GM12892 (cell line): Measurements from ENCODE around the gene NRXN3.

Experiments used
- DNase-seq: peaks from one replicate; pipeline ENCODE4 v3.0.0; 2011; ENCODE audit not compliant: insufficient read length
- FAIRE-seq: peaks from 2 replicates; lab custom pipeline; 2011; peaks lifted over from hg19 to GRCh38; lab: Jason Lieb, UNC
- POLR2A ChIP-seq: IDR thresholded peaks from 2 replicates; pipeline ENCODE4 v1.6.1; 2011; ENCODE audit warnings: low read depth, low read length, control low read depth
- POLR2AphosphoS5 ChIP-seq: IDR thresholded peaks from 2 replicates; pipeline ENCODE4 v1.6.1; 2011; ENCODE audit warnings: low read depth, low read length, control low read depth
- TAF1 ChIP-seq: IDR thresholded peaks from 2 replicates; pipeline ENCODE4 v1.6.1; 2011; ENCODE audit warnings: low read depth, mild to moderate bottlenecking, control low read depth, low read length, borderline replicate concordance

The NRXN3 gene

DNA sequence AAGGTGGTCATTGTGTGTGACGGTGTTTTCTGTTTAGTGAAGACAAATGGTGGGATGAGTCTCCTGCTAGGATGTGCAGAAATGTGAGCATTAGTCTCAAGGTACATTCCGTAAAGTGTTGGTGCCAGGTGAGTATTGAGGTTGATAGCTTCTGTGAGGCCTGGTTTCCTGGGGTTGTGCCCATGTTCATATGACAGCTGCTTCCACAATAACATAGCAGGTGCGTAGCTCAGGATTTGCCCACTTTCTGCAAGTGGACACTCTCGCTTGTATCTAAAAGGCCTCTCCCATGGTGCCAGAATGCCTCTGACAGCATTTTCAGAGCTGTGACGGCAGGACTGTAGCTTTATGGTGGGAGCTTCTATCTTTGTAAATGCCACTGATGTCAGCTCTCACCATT, 1209.1 kb downstream of the NRXN3 start:
- FAIRE-seq (no peak), DNase-seq (no peak)

DNA sequence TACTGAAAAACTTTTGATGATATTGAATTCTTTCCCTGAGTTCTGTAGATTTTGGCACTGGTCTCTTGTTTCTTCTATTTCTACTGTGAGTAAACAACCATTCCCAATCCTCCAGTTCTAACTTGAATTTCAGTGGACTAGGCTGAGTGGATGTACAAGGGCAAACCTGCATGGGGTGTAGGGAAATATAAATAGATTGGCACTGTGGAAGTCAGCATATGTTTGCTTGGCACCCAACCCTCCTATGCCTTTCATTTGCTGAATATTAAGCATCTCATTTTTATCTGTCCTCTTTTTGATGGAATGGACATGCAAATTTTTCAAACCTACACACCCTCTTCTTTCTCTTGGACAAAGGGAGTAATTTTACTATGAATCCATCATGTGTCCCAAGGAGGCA, 1212.9 kb downstream of the NRXN3 start:
- DNase-seq = no peak
- TF ChIP-seq POLR2A (no peak), POLR2AphosphoS5 (no peak), TAF1 (no peak)
- no peak for FAIRE-seq

More for the DNA sequence above, 1209.1 kb downstream of the NRXN3 start:
- TF ChIP-seq TAF1 (no peak), POLR2AphosphoS5 (no peak), POLR2A (no peak)

GRCh38 chr14:79383475-79383874, 1213.3 kb downstream of the NRXN3 start:
- FAIRE-seq (no peak), DNase-seq (no peak)
- TF ChIP-seq POLR2A (no peak), TAF1 (no peak), POLR2AphosphoS5 (no peak)

GRCh38 chr14:79395061-79395460, 1224.9 kb downstream of the NRXN3 start:
- FAIRE-seq (no peak), DNase-seq (no peak)
- TF ChIP-seq POLR2A (no peak), TAF1 (no peak), POLR2AphosphoS5 (no peak)

GRCh38 chr14:79404874-79405511, 1234.8 kb downstream of the NRXN3 start:
- no peak for DNase-seq
- no peak for FAIRE-seq
- TF ChIP-seq POLR2A (no peak), TAF1 (no peak), POLR2AphosphoS5 (no peak)

GRCh38 chr14:79405512-79405910, 1235.3 kb downstream of the NRXN3 start:
- FAIRE-seq = no peak
- no peak for DNase-seq

DNA sequence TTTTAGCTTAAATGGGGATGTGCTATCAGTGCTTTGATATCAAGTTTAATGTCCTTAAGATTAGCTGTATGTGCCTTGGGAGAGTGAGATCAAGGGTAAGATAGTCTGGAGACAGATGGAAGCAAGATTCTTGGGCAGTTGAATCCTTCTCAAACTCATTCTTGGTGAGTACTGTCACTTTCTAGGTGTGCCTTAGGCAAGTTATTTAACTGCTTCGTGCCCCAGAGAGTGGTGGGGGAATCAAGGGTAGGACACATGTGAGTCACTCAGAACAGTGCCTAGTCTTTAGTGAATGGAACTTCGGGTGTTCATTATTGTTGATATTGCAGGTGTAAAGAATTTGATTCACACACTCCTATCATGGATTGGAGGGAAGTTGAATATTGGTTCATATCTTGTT, 1237.4 kb downstream of the NRXN3 start:
- FAIRE-seq (no peak), DNase-seq (no peak)
- no peak for TF ChIP-seq TAF1
- TF ChIP-seq POLR2A = no peak
- no peak for TF ChIP-seq POLR2AphosphoS5

More at GRCh38 chr14:79405512-79405910, 1235.3 kb downstream of the NRXN3 start:
- TF ChIP-seq TAF1 (no peak), POLR2AphosphoS5 (no peak), POLR2A (no peak)

DNA sequence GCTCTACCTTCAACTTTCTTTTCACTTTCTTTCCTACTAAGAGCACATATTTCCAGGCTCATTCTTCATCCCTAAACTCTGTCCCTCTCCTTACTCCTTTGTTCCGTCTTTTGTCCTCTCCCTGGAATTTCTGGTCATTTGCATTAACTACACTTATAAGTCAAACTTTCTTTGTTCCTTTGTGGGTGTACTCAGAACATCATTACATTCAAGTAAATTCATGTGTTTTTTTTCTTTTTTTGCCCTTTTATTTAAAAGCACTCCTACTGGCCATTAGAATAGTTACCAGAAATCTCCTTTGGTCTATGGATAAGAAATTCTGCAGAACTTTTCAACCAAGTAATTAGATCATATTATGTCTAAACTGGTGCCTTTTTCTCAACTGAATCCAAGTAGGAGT, 1238.5 kb downstream of the NRXN3 start:
- FAIRE-seq (no peak), DNase-seq (no peak)
- TF ChIP-seq TAF1 (no peak), POLR2AphosphoS5 (no peak), POLR2A (no peak)

- FAIRE-seq (no peak), DNase-seq (no peak)
- no peak for TF ChIP-seq POLR2AphosphoS5
- TF ChIP-seq TAF1 = no peak
- no peak for TF ChIP-seq POLR2A
Observed at GRCh38 chr14:79411403-79412174, 1241.4 kb downstream of the NRXN3 start.

DNA sequence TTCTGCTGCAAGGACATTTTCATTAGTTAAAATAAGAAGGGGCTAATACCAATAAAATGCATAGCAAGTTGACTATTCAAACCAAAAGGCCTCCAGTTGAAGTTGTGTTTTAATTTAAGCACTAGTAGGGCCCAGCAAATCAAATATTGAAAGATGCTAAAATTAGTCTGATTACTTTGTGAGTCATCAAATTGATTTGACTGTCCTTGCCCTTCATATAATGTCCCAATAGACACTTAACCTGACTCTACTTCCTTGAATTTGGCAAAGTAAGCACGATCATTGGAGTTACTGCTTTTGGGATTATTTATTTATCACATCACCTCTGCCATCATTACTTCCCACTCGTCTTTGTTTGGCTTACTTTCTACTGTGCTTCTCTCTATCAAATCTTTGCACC, 1242.6 kb downstream of the NRXN3 start:
- DNase-seq (no peak), FAIRE-seq (no peak)
- TF ChIP-seq POLR2AphosphoS5 = no peak
- no peak for TF ChIP-seq TAF1
- TF ChIP-seq POLR2A = no peak

DNA sequence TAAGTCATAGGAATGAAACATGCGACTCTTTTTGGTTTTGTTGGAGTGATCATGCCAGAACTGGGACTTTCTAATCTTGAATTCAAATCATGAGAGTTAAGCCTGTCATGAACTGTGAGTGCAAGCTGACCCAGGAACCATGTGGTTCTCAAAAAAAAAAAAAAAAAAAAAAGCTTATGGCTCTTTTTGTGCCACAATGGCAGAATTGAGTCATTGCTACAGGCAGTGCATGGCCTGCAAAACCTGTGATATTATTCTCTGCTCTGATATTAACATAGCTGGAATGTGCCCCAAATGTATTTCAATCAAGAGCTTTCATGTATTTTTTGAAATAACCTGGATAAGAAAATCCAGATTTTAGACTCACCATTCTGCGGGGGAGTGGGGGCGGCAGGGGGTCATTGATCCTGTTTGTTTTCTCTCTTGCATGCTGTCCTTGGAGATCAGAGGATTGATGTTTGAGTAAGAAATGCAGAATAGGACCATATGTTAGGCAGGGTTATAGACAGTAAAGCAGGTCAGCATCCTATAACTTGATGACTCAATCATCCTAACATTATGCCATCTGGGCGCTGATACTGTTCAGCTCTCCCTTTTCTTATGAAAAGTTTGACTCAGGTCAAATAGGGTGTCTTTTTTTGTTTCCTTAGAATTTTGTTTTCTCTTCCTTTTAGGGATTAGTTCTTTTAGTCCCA, 1243.7 kb downstream of the NRXN3 start:
- DNase-seq (no peak), FAIRE-seq (no peak)
- no peak for TF ChIP-seq POLR2AphosphoS5
- TF ChIP-seq TAF1 = no peak
- no peak for TF ChIP-seq POLR2A
